HepG2 (cell line): Measurements from ENCODE around the gene OR2L13. TPM values are rescaled to one million over a fixed set of nuclear protein-coding genes. Genes with fewer than 3 reads are reported as not detected.

Source experiments
- ATAC-seq: fragments of 200-7000 bp; cut with Tn5 transposase; 3 replicates; pipeline ENCODE4 v1.9.1; 2020; ENCODE audit warnings: mild to moderate bottlenecking, moderate library complexity
- BruUV-seq: library from RNA; stranded (reverse); fragments of 400-500 nt; replicated peaks from 2 replicates; lab custom pipeline; 2021; lab: Mats Ljungman, UMichigan
- CTCF ChIA-PET: fragments of 300-600 bp; formaldehyde crosslinking; extraction: SDS; loops from one replicate; lab custom pipeline; 2021; ENCODE audit warnings: low total read pairs, inconsistent platforms, low intra/inter-chr PET ratio; lab: Yijun Ruan, JAX
- POLR2A ChIA-PET: fragments of 350-600 bp; sonication (Branson Sonifier 250); formaldehyde crosslinking; loops from one replicate; lab custom pipeline; 2020; ENCODE audit warnings: antibody characterized with exemption, inconsistent platforms; lab: Yijun Ruan, JAX
- DNase-seq: peaks from one replicate; pipeline ENCODE4 v3.0.0-alpha.2; 2015; ENCODE audit warnings: low spot score
- FAIRE-seq: peaks from 3 replicates; lab custom pipeline; 2011; peaks lifted over from hg19 to GRCh38; lab: Jason Lieb, UNC
- H2AFZ ChIP-seq: one replicate; pipeline ENCODE4 v1.6.1; 2011; ENCODE audit warnings: low read length, inconsistent platforms
- H3K27ac ChIP-seq: fragments of 300-600 bp; 3 replicates; pipeline ENCODE4 v1.8.0; 2011; ENCODE audit warnings: mixed run types, mild to moderate bottlenecking, mixed read lengths, low read length, inconsistent platforms; ENCODE audit not compliant: insufficient read depth; ENCODE audit errors: extremely low read length
- H3K27me3 ChIP-seq, 2 experiments: fragments of 200-600 bp in 1 of 2; 2 replicates in 1 of 2; 3 replicates in 1 of 2; pipeline versions ENCODE4 v1.6.0 to v1.8.0; 2011; ENCODE audit warnings: low read length in 2 of 2, mild to moderate bottlenecking in 2 of 2, moderate library complexity in 2 of 2, inconsistent platforms in 1 of 2; ENCODE audit not compliant: insufficient read depth in 2 of 2, control insufficient read depth in 1 of 2
- H3K36me3 ChIP-seq, 2 experiments: fragments of 200-600 bp in 1 of 2; replicated peaks in 1 of 2; 2 replicates in 1 of 2; 3 replicates in 1 of 2; pipeline versions ENCODE4 v1.5.1 to v1.8.0; 2011; ENCODE audit warnings: low read length in 2 of 2, inconsistent platforms in 1 of 2; ENCODE audit not compliant: insufficient read depth in 2 of 2, control insufficient read depth in 1 of 2
- H3K4me1 ChIP-seq: 2 replicates; pipeline ENCODE4 v1.5.1; 2012; ENCODE audit warnings: low read length, inconsistent platforms; ENCODE audit not compliant: insufficient read depth
- H3K4me2 ChIP-seq: 2 replicates; pipeline ENCODE4 v1.6.0; 2011; ENCODE audit warnings: low read depth, low read length, inconsistent platforms
- H3K4me3 ChIP-seq, 3 experiments: fragments of 200-600 bp in 1 of 3; sonication (generic), shearing (Covaris generic) in 1 of 3; replicated peaks in 1 of 3; 2 replicates each; pipeline ENCODE4 v1.5.1; 2011 to 2016; ENCODE audit warnings: low read length in 3 of 3, inconsistent platforms in 2 of 3, low read depth in 2 of 3, mild to moderate bottlenecking in 2 of 3, control low read depth in 1 of 3, mixed read lengths in 1 of 3; ENCODE audit not compliant: insufficient read depth in 1 of 3
- H3K79me2 ChIP-seq: one replicate; pipeline ENCODE4 v1.6.1; 2011; ENCODE audit warnings: low read length, inconsistent platforms; ENCODE audit not compliant: insufficient read depth
- H3K9ac ChIP-seq: 2 replicates; pipeline ENCODE4 v1.6.0; 2011; ENCODE audit warnings: mild to moderate bottlenecking, low read depth, low read length, inconsistent platforms; ENCODE audit not compliant: insufficient read depth
- H3K9me3 ChIP-seq: 2 replicates; pipeline ENCODE4 v1.5.1; 2012; ENCODE audit warnings: mild to moderate bottlenecking, low read length
- H4K20me1 ChIP-seq: 2 replicates; pipeline ENCODE4 v1.6.0; 2011; ENCODE audit warnings: inconsistent platforms, mild to moderate bottlenecking, low read length, moderate library complexity; ENCODE audit not compliant: insufficient read depth
- ARID2 ChIP-seq: sonication (generic); formaldehyde crosslinking; IDR thresholded peaks from 2 replicates; pipeline ENCODE4 v1.8.1; 2022; ENCODE audit warnings: mild to moderate bottlenecking, missing genetic modification reagents, borderline replicate concordance
- FOXK1 ChIP-seq: sonication (generic); formaldehyde crosslinking; IDR thresholded peaks from 2 replicates; pipeline ENCODE4 v1.4.0; 2020; ENCODE audit warnings: low read depth, missing genetic modification reagents, borderline replicate concordance
- MAFF ChIP-seq: IDR thresholded peaks from 2 replicates; pipeline ENCODE4 v1.6.1; 2011; ENCODE audit warnings: low read depth, low read length, improper control_type of control experiment
- NFATC3 ChIP-seq: sonication (generic); formaldehyde crosslinking; IDR thresholded peaks from 2 replicates; pipeline ENCODE4 v1.5.1; 2020; ENCODE audit warnings: mild to moderate bottlenecking, missing genetic modification reagents
- NONO ChIP-seq, 2 experiments: fragments of 450-650 bp in 1 of 2; sonication (generic) in 1 of 2; formaldehyde crosslinking in 1 of 2; IDR thresholded peaks in 1 of 2; conservative IDR thresholded peaks in 1 of 2; 2 replicates each; pipeline versions ENCODE4 v1.6.1 to v1.8.0; 2017 to 2022; ENCODE audit warnings: mild to moderate bottlenecking in 1 of 2, missing genetic modification reagents in 1 of 2, moderate library complexity in 1 of 2
- PCBP1 ChIP-seq: fragments of 200-400 bp; formaldehyde crosslinking; IDR thresholded peaks from 2 replicates; pipeline ENCODE4 v1.6.1; 2017; ENCODE audit warnings: mild to moderate bottlenecking, low read depth, low read length, borderline replicate concordance
- RORA ChIP-seq: sonication (generic); formaldehyde crosslinking; IDR thresholded peaks from 2 replicates; pipeline ENCODE4 v1.5.0; 2020; ENCODE audit warnings: mild to moderate bottlenecking, missing genetic modification reagents, moderate library complexity
- TCF7L2 ChIP-seq: IDR thresholded peaks from 2 replicates; pipeline ENCODE4 v1.6.1; 2011; ENCODE audit warnings: mild to moderate bottlenecking, low read depth, low read length, moderate library complexity
- ZNF124 ChIP-seq: sonication (generic); formaldehyde crosslinking; IDR thresholded peaks from 2 replicates; pipeline ENCODE4 v1.4.0; 2020; ENCODE audit warnings: missing genetic modification reagents
- ZNF264 ChIP-seq: sonication (generic); formaldehyde crosslinking; IDR thresholded peaks from 2 replicates; pipeline ENCODE4 v1.4.0; 2020; ENCODE audit warnings: missing genetic modification reagents
- ZNF605 ChIP-seq: sonication (generic); formaldehyde crosslinking; IDR thresholded peaks from 2 replicates; pipeline ENCODE4 v1.8.0; 2022; ENCODE audit warnings: mild to moderate bottlenecking, missing genetic modification reagents
- ZNF710 ChIP-seq: sonication (generic); formaldehyde crosslinking; IDR thresholded peaks from 2 replicates; pipeline ENCODE4 v1.5.0; 2020; ENCODE audit warnings: mild to moderate bottlenecking, missing genetic modification reagents, borderline replicate concordance
- ZSCAN30 ChIP-seq: sonication (generic); formaldehyde crosslinking; IDR thresholded peaks from 2 replicates; pipeline ENCODE4 v1.5.0; 2020; ENCODE audit warnings: mild to moderate bottlenecking, missing genetic modification reagents
- WGBS: methylation state at CpG from one replicate; pipeline ENCODE4 v1.1.6; 2017; ENCODE audit warnings: low lambda C conversion rate; 5-methylcytosine and 5-hydroxymethylcytosine counted together
- in situ Hi-C: cut with HindIII; loops from 2 replicates; pipeline ENCODE4 v1.10.0; 2017; ENCODE audit warnings: low pct_unique_long_range_greater_than_20kb; ENCODE audit not compliant: extremely low pct_ligation_motif_present
- intact Hi-C: fragments of 100-400 bp; cut with micrococcal nuclease; formaldehyde crosslinking; loops from one replicate; pipeline ENCODE4 v1.10.0; 2022; ENCODE audit not compliant: unreplicated experiment
- polyA plus RNA-seq, 8 experiments: library from polyadenylated mRNA; depleted of rRNA in 3 of 8; stranded (reverse) in 7 of 8; unstranded in 1 of 8; fragments of >200 nt; fragmentation: Illumina TruSeq in 4 of 8; extraction: Trizol in 4 of 8; gene quantifications; 2 replicates each; pipeline versions ENCODE4 v1.2.1 to v1.2.3, GENCODE V29; 2011 to 2016; ENCODE audit warnings: low read depth in 4 of 8, missing spikeins in 1 of 8, mixed read lengths in 1 of 8; ENCODE audit not compliant: insufficient read depth in 1 of 8
- total RNA-seq, 5 experiments: library from RNA; depleted of rRNA; stranded (reverse); fragments of >200 nt; fragmentation: Illumina TruSeq; extraction: Trizol; gene quantifications; 2 replicates each; pipeline ENCODE4 v1.2.3, GENCODE V29; 2016; ENCODE audit warnings: low read depth in 1 of 5
- TF ChIP-seq, protein P1 (sequence below): sonication (generic); formaldehyde crosslinking; IDR thresholded peaks from 2 replicates; pipeline ENCODE4 v1.4.0; 2020; ENCODE audit warnings: low read depth, missing genetic modification reagents
- TF ChIP-seq, protein P2 (sequence below): sonication (generic); formaldehyde crosslinking; IDR thresholded peaks from 2 replicates; pipeline ENCODE4 v1.4.0; 2020; ENCODE audit warnings: missing genetic modification reagents, borderline replicate concordance

Gene OR2L13
- total and polyA plus RNA-seq, 2 of the 13 experiments (the other 11 are each of a cell fraction or from before 2014, with no cell fraction given), result not detected

DNA sequence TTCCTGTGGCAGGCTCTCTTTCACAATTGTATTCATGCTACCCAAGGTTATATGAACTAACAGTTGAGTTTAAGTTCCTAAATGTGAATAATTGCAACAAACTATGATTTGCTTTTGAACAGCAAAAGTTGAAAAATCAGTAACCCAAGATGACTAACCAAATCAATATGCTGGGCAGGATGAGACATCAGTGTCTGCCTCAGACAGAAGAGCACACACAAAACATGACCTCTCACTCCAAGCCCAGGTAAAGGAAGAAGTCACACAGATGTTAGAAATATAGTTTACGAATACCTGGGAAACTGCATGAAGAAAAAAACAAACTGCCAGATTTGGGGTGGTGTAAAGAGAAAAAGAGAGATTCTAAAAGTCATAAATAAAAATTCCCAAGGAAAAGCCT lies 3.5 kb downstream of the OR2L13 start:
- Histone ChIP-seq H4K20me1 (no peaks in the 10 kb centered on the region), H3K27ac (no peak overlapping the region), H3K4me1 (no peaks in the 10 kb centered on the region), H2AFZ (no peak overlapping the region), H3K79me2 (no peaks in the 10 kb centered on the region), H3K9me3 (peaks cover 90% of the 10 kb centered on the region), H3K36me3 (no peaks in the 10 kb centered on the region), H3K27me3 (no peaks in the 10 kb centered on the region), H3K4me3 (no peak overlapping the region), H3K9ac (no peak overlapping the region), H3K4me2 (no peak overlapping the region)
- intact Hi-C loops, result loop anchor here (5.0 kb wide), 1 partner anchor 936 kb away; no protein-coding TSS in a partner anchor
- ChIA-PET POLR2A (no interaction called here), CTCF (no interaction called here)
- 3% methylated on average over 1 of the region's 1 CpG for WGBS
- ATAC-seq (no peak), FAIRE-seq (no peak), DNase-seq (no peak)
- TF ChIP-seq FOXK1 (CRISPR knock-in tag) (no peak), ZNF710 (CRISPR knock-in tag) (no peak), ZSCAN30 (no peak), ZNF264 (CRISPR knock-in tag) (no peak), TCF7L2 (no peak), RORA (CRISPR knock-in tag) (no peak), PCBP1 (no peak), MAFF (no peak), ZNF605 (CRISPR knock-in tag) (no peak), ARID2 (CRISPR knock-in tag) (no peak), ZNF124 (CRISPR knock-in tag) (no peak), NONO (IDR thresholded peaks at IDR 0.05) (no peak), NONO (CRISPR knock-in tag; conservative IDR thresholded peaks at IDR 0.05) (no peak), NFATC3 (CRISPR knock-in tag) (no peak)
- TF ChIP-seq, protein P1, sequence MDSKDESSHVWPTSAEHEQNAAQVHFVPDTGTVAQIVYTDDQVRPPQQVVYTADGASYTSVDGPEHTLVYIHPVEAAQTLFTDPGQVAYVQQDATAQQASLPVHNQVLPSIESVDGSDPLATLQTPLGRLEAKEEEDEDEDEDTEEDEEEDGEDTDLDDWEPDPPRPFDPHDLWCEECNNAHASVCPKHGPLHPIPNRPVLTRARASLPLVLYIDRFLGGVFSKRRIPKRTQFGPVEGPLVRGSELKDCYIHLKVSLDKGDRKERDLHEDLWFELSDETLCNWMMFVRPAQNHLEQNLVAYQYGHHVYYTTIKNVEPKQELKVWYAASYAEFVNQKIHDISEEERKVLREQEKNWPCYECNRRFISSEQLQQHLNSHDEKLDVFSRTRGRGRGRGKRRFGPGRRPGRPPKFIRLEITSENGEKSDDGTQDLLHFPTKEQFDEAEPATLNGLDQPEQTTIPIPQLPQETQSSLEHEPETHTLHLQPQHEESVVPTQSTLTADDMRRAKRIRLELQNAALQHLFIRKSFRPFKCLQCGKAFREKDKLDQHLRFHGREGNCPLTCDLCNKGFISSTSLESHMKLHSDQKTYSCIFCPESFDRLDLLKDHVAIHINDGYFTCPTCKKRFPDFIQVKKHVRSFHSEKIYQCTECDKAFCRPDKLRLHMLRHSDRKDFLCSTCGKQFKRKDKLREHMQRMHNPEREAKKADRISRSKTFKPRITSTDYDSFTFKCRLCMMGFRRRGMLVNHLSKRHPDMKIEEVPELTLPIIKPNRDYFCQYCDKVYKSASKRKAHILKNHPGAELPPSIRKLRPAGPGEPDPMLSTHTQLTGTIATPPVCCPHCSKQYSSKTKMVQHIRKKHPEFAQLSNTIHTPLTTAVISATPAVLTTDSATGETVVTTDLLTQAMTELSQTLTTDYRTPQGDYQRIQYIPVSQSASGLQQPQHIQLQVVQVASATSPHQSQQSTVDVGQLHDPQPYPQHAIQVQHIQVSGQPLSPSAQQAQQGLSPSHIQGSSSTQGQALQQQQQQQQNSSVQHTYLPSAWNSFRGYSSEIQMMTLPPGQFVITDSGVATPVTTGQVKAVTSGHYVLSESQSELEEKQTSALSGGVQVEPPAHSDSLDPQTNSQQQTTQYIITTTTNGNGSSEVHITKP, result no peak
- TF ChIP-seq, protein P2, sequence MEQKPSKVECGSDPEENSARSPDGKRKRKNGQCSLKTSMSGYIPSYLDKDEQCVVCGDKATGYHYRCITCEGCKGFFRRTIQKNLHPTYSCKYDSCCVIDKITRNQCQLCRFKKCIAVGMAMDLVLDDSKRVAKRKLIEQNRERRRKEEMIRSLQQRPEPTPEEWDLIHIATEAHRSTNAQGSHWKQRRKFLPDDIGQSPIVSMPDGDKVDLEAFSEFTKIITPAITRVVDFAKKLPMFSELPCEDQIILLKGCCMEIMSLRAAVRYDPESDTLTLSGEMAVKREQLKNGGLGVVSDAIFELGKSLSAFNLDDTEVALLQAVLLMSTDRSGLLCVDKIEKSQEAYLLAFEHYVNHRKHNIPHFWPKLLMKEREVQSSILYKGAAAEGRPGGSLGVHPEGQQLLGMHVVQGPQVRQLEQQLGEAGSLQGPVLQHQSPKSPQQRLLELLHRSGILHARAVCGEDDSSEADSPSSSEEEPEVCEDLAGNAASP (CRISPR knock-in tag), result no peak
- in situ Hi-C loops, result no loop called here
- no TSS peak for BruUV-seq
